GM18519 (cell line): ENCODE data around the gene GOLGA8S.
"Not testable (repeated sequence)": the region's sequence is repeated elsewhere in the genome, so short reads cannot be mapped to it uniquely, and the experiment has no call there.

Experiments
- ATAC-seq: cut with Tn5 transposase; IDR thresholded peaks from one replicate; pipeline ENCODE4 v1.9.1; 2021; ENCODE audit warnings: mild to moderate bottlenecking, moderate library complexity; ENCODE audit not compliant: unreplicated experiment, low FRiP score

Gene GOLGA8S

DNA sequence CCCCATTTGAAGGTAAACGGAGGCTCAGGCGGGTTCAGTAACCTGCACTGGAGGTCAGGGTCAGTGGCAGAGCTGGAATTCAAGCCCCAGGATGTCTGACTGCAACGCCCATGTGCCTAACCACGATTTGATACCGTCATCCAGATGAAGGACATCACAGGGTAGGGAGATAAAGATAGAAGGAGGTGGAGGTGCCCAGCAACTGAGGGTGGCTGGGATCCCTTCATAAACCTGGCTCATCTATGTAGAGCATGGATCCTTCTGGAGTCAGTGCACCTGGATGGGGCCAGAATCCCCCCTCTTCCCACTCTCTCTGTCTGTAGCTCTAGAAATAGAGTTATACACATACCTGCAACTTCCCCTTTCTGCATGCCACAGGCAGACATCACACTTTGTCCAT is 41.3 kb downstream of the GOLGA8S start:
- ATAC-seq, result no peak

DNA sequence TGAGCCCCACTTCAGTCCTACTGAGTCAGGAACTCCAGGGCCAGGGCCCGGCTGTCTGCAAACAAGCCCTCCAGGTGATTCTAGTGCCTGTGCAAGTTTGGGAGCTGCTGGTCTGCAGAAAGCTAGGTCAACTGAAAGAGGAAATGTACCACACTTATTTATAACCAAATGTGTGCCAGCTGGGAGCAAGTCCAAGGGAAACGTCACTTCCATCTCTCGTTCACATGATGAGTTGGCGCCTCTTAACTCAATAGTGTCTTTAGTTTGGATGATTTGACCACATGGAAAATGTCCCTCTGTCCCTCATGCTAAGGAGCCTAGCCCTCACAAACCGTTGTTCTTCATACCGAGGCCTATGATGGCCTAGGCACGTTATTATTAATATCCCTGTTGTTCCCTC is 43.2 kb downstream of the GOLGA8S start:
- no peak for ATAC-seq

DNA sequence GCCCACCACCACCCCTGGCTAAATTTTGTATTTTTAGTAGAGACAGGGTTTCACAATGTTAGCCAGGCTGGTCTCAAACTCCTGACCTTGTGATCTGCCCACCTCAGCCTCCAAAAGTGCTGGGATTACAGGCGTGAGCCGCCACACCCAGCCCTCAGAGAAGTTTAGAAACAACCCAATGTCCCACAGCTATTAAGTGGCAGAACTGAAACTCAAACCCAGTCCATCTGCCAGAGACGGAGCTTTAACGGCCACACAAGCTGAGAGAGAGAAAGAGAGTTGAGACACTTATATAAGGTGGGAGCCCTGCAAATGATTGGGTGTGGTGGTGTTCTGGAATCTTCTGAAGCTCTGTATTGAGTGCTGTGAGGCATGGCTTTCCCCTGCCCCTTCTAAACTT is 43.8 kb downstream of the GOLGA8S start:
- not testable (repeated sequence) for ATAC-seq

DNA sequence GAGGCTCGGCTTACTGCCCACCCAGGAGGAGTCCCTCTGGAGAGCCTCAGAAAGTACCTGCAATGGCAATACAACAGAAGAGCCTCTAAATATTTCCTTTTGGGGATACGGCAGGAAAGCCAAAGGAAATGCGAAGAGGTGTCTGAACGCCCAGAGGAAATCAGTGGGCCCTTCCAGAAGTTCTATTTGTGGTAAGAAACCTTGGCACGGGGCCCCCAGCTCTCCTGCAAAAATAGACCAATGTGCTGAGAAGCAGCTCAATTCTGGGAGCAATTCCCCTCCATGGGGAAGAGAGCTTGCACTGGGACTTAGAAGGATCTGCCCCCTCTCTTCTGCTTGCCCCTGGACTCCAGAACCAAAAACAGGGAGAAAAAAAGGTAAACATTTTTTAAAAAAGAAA is 44.7 kb downstream of the GOLGA8S start:
- ATAC-seq, result not testable (repeated sequence)

DNA sequence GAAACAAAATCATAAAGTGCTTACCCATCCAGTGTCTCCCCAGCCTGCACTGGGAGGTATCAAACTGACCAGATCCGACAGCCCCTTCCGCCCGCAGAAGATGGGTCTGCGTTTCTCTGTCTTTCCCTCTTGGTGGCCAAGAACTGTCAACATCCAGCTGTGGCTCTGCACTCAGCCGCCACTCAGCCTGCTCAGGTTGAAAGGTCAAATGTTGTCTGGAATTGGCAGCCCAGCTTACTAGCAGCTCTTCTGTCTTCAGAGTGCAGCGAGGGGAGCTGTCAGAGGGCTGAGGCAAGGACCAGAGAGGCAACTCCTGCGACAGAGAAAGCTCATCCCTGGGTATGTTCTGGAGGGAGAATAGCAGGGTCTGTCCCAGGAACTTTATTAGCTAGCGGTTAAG is 47.1 kb downstream of the GOLGA8S start:
- ATAC-seq, result no peak

DNA sequence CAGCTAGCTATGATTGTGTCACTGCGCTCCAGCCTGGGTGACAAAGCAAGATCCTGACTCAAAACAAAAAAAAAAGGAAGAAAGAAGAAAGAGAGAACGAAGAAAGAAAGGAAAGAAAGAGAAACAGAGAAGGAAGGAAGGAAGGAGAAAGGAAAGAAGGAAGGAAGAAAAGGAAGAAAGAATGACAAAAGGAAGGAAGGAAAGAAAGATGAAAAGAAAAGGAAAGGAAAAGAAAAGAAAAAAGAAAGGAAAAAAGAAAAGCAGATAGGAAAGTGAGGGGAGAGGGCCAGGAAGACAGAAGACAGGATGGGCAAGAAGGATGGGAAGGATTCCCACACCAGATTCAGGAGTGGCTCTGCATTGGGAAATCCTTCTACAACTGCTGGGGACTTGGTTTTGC is 47.6 kb downstream of the GOLGA8S start:
- no peak for ATAC-seq

DNA sequence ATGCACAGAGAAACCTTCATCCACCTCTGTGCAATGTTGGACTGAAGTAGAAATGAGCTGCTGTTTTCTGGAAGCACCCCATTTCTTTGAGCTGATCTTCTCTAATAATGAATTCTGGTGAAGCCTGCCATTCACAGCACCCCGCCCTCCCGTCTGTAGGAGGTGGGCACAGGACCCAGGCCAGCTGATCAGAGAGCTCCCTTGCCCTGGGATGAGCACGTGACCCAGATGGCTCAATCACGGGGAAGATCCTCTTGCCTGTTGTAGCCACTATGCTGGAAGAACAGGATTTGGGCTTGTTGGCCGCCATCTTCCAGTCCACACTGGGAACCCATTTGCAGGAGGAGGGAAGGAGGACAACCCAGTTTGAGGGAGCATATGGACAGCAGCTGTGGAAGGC is 48.0 kb downstream of the GOLGA8S start:
- ATAC-seq, result no peak

DNA sequence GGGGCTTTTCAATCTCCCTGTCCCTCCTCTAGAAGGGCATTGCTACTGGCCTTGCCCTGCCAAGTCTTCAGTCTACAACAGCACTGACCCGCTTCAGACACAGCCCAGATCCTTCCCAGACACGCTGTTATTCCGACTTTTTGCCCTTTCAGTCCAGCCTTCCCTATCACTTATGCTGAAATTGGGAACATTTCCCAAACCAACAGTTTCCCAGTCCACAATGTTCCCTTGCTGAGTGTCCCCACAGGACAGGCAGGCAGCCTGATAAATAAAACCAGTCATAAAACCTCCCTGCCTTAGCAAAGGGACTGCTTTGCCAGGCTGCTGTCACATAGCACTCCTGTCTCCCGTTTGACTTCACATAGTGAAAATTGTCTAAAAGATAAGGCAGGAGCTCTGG is 49.0 kb downstream of the GOLGA8S start:
- ATAC-seq, result no peak

DNA sequence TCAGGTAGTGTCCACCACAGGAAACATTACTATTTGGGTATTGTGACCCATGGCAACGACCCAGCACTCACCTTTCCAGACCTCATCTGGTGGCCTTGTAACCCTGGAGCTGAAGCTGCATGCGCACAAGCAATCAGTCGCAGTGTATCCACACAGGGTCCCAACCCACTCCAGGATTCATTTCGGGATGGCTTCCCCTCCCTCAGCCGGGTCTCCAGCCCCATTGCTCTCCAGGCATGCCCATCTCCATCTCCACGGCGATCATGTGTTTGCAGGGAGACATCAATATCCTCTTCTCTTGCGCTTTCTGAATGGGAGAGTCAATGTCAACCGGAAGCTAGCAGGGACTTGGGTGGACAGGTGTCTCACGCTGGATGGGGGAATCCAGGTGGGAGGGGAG is 57.3 kb downstream of the GOLGA8S start:
- ATAC-seq, result no peak

DNA sequence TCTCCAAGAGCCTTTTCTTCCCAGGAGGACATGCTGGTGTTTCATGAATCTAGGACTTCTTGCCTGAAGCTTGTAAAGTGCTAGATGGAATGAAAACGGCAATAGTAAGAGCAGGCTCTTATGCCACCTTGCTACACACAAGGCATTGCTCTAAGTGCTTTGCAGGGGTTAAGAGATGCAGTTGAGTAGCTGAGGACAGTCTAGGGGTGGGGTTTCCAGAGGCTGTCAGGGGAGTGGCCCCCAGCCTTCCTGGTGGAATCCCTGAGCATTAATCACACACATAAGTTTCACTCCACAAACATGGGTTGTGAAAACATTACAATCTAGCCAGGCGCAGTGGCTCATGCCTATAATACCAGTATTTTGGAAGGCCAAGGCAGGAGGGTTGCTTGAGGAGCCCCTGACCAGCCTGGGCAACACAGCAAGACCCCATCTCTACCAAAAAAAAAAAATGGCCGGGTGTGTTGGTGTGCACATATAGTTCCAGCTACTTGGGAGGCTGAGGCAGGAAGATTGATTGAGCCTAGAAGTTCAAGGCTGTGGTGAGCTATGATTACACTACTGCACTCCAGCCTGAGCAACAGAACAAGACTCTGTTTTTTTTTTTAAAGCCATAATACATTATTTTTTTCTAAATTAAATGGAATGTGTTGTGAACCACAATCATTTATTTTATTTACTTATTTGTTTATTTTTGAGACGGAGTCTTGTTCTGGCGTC is 58.5 kb downstream of the GOLGA8S start:
- ATAC-seq, result not testable (repeated sequence)
